H9 (cell line): ENCODE measurements around the gene MPL. TPM values are rescaled to one million over a fixed set of nuclear protein-coding genes. Genes with fewer than 3 reads are reported as not detected.

Experiments used
- DNase-seq: peaks from one replicate; pipeline ENCODE4 v3.0.0-alpha.2; 2017
- H2AFZ ChIP-seq: one replicate; pipeline ENCODE4 v1.6.1; 2013; ENCODE audit warnings: mild to moderate bottlenecking, low read length, control low read depth, moderate library complexity
- H2AK5ac ChIP-seq: 2 replicates; pipeline ENCODE4 v1.6.1; 2013; ENCODE audit warnings: low read length, control low read depth, mixed read lengths; ENCODE audit not compliant: insufficient read length
- H2BK120ac ChIP-seq: one replicate; pipeline ENCODE4 v1.6.1; 2013; ENCODE audit warnings: low read depth, mild to moderate bottlenecking, low read length, control low read depth, inconsistent platforms; ENCODE audit not compliant: poor library complexity, severe bottlenecking
- H2BK12ac ChIP-seq: 2 replicates; pipeline ENCODE4 v1.6.1; 2013; ENCODE audit warnings: low read length, control low read depth, mixed read lengths, low read depth; ENCODE audit not compliant: insufficient read length
- H2BK15ac ChIP-seq: 2 replicates; pipeline ENCODE4 v1.6.1; 2013; ENCODE audit warnings: low read depth, low read length, control low read depth
- H2BK20ac ChIP-seq: one replicate; pipeline ENCODE4 v1.6.1; 2013; ENCODE audit warnings: low read depth, mild to moderate bottlenecking, low read length, control low read depth, inconsistent platforms; ENCODE audit not compliant: poor library complexity, severe bottlenecking
- H2BK5ac ChIP-seq: 2 replicates; pipeline ENCODE4 v1.6.1; 2013; ENCODE audit warnings: low read length, control low read depth, mixed read lengths; ENCODE audit not compliant: insufficient read length
- H3K14ac ChIP-seq: 2 replicates; pipeline ENCODE4 v1.6.1; 2013; ENCODE audit warnings: low read length, control low read depth; ENCODE audit not compliant: insufficient read depth
- H3K18ac ChIP-seq: 2 replicates; pipeline ENCODE4 v1.6.1; 2013; ENCODE audit warnings: low read depth, mild to moderate bottlenecking, mixed read lengths, low read length, control low read depth; ENCODE audit not compliant: insufficient read length
- H3K23ac ChIP-seq: 2 replicates; pipeline ENCODE4 v1.6.1; 2013; ENCODE audit warnings: low read length, control low read depth, mixed read lengths, low read depth; ENCODE audit not compliant: insufficient read length
- H3K23me2 ChIP-seq: 2 replicates; pipeline ENCODE4 v1.6.1; 2013; ENCODE audit warnings: low read depth, mild to moderate bottlenecking, mixed read lengths, low read length, control low read depth; ENCODE audit not compliant: insufficient read length, poor library complexity, severe bottlenecking
- H3K27ac ChIP-seq: 2 replicates; pipeline ENCODE4 v1.5.1; 2013; ENCODE audit warnings: low read length, control low read depth, mixed read lengths, low read depth; ENCODE audit not compliant: insufficient read length
- H3K27me3 ChIP-seq: 2 replicates; pipeline ENCODE4 v1.6.1; 2013; ENCODE audit warnings: low read length, control low read depth, inconsistent platforms; ENCODE audit not compliant: insufficient read depth
- H3K4ac ChIP-seq: 2 replicates; pipeline ENCODE4 v1.6.1; 2013; ENCODE audit warnings: low read depth, mild to moderate bottlenecking, control low read depth, inconsistent platforms, low read length, moderate library complexity
- H3K4me1 ChIP-seq: 2 replicates; pipeline ENCODE4 v1.6.1; 2013; ENCODE audit warnings: low read length, control low read depth, inconsistent platforms; ENCODE audit not compliant: insufficient read depth
- H3K4me2 ChIP-seq: 2 replicates; pipeline ENCODE4 v1.6.1; 2013; ENCODE audit warnings: low read length, control low read depth, mixed read lengths; ENCODE audit not compliant: insufficient read length, insufficient read depth
- H3K56ac ChIP-seq: 2 replicates; pipeline ENCODE4 v1.6.1; 2013; ENCODE audit warnings: low read depth, mild to moderate bottlenecking, mixed read lengths, low read length, control low read depth; ENCODE audit not compliant: insufficient read length
- H3K79me1 ChIP-seq: 2 replicates; pipeline ENCODE4 v1.6.1; 2013; ENCODE audit warnings: low read depth, mild to moderate bottlenecking, moderate library complexity, low read length, control low read depth, inconsistent platforms; ENCODE audit not compliant: insufficient read depth, poor library complexity, severe bottlenecking
- H3K79me2 ChIP-seq: 2 replicates; pipeline ENCODE4 v1.6.1; 2013; ENCODE audit warnings: low read length, control low read depth, inconsistent platforms; ENCODE audit not compliant: insufficient read depth
- H3K9ac ChIP-seq: 2 replicates; pipeline ENCODE4 v1.6.1; 2013; ENCODE audit warnings: low read length, control low read depth, mixed read lengths; ENCODE audit not compliant: insufficient read length; ENCODE audit errors: extremely low read depth
- H3K9me3 ChIP-seq: one replicate; pipeline ENCODE4 v1.6.1; 2013; ENCODE audit warnings: low read depth, low read length, inconsistent platforms; ENCODE audit not compliant: control insufficient read depth
- H3T11ph ChIP-seq: one replicate; pipeline ENCODE4 v1.6.1; 2013; ENCODE audit warnings: mild to moderate bottlenecking, low read length, control low read depth, inconsistent platforms
- H4K20me1 ChIP-seq: one replicate; pipeline ENCODE4 v1.6.1; 2013; ENCODE audit not compliant: control insufficient read depth, insufficient read length, insufficient read depth
- H4K5ac ChIP-seq: 2 replicates; pipeline ENCODE4 v1.6.1; 2013; ENCODE audit warnings: low read depth, mild to moderate bottlenecking, mixed read lengths, low read length, control low read depth; ENCODE audit not compliant: insufficient read length
- H4K8ac ChIP-seq: replicated peaks from 2 replicates; pipeline ENCODE4 v1.6.1; 2013; ENCODE audit warnings: low read length, control low read depth, mixed read lengths, low read depth; ENCODE audit not compliant: insufficient read length
- H4K91ac ChIP-seq: 2 replicates; pipeline ENCODE4 v1.6.1; 2013; ENCODE audit warnings: low read depth, mild to moderate bottlenecking, moderate library complexity, mixed read lengths, low read length, control low read depth; ENCODE audit not compliant: insufficient read length
- H3K27ac Mint-ChIP-seq, 3 experiments: 2 replicates in 2 of 3; 3 replicates in 1 of 3; pipeline ENCODE4 v1.8.0; 2020 to 2021; ENCODE audit warnings: mixed read lengths in 3 of 3, mild to moderate bottlenecking in 1 of 3, moderate library complexity in 1 of 3
- H3K27me3 Mint-ChIP-seq: 2 replicates; pipeline ENCODE4 v1.8.0; 2021; ENCODE audit warnings: low read depth, mild to moderate bottlenecking, moderate library complexity, mixed read lengths
- H3K36me3 Mint-ChIP-seq, 3 experiments: 2 replicates in 2 of 3; 3 replicates in 1 of 3; pipeline ENCODE4 v1.8.0; 2020 to 2021; ENCODE audit warnings: low read depth in 3 of 3, mixed read lengths in 3 of 3; ENCODE audit not compliant: insufficient read depth in 1 of 3
- H3K4me1 Mint-ChIP-seq, 2 experiments: 2 replicates each; pipeline ENCODE4 v1.8.0; 2020; ENCODE audit warnings: mixed read lengths in 2 of 2
- H3K4me3 Mint-ChIP-seq, 2 experiments: 2 replicates in 1 of 2; 3 replicates in 1 of 2; pipeline ENCODE4 v1.8.0; 2020 to 2021; ENCODE audit warnings: mild to moderate bottlenecking in 2 of 2, mixed read lengths in 2 of 2, moderate library complexity in 1 of 2
- H3K9me3 Mint-ChIP-seq, 2 experiments: 2 replicates in 1 of 2; 3 replicates in 1 of 2; pipeline ENCODE4 v1.8.0; 2020; ENCODE audit warnings: mild to moderate bottlenecking in 2 of 2, mixed read lengths in 2 of 2, moderate library complexity in 1 of 2
- CTCF ChIP-seq: fragments of 200-600 bp; sonication (generic); conservative IDR thresholded peaks from 3 replicates; pipeline ENCODE4 v1.8.0; 2021; ENCODE audit warnings: antibody characterized with exemption, mild to moderate bottlenecking
- WGBS: extraction: QIAGEN DNeasy Blood & Tissue Kit; methylation state at CpG from one replicate; pipeline ENCODE4 v1.1.7; 2013; ENCODE audit warnings: missing lambda C conversion rate, low lambda C conversion rate, mixed read lengths; ENCODE audit not compliant: insufficient read length; ENCODE audit errors: extremely low coverage; 5-methylcytosine and 5-hydroxymethylcytosine counted together
- microRNA-seq: library from miRNA; unstranded; fragments of <30 nt; microRNA quantifications from one replicate; pipeline ENCODE4, GENCODE V29; 2020; ENCODE audit warnings: borderline microRNAs expressed
- total RNA-seq: library from RNA; stranded (reverse); gene quantifications from 2 replicates; pipeline ENCODE4 v1.2.1, GENCODE V29; 2021

Gene MPL
- total RNA-seq, 1 experiment from 2014 or later = not detected

GRCh38 chr1:43402089-43402865 is 64.7 kb downstream of the MPL start:
- peak overlapping the region in 1 of 3 experiments; percentile 5; a peak in 1 of 7 replicates for H3K27ac Mint-ChIP-seq

More at GRCh38 chr1:43402089-43402865, 64.7 kb downstream of the MPL start:
- Histone ChIP-seq H2AFZ (no peak overlapping the region), H4K8ac (no peak overlapping the region), H2BK120ac (no peak overlapping the region), H3K18ac (no peak overlapping the region), H2AK5ac (no peak overlapping the region), H3K14ac (no peak overlapping the region), H3K4me2 (no peak overlapping the region), H3K4ac (no peak overlapping the region), H2BK15ac (no peak overlapping the region), H2BK5ac (no peak overlapping the region), H4K91ac (no peak overlapping the region), H3K4me1 (no peaks in the 10 kb centered on the region), H3K79me1 (no peaks in the 10 kb centered on the region), H3K56ac (no peak overlapping the region), H3K9ac (peak overlapping the region; percentile 11), H3K23me2 (no peaks in the 10 kb centered on the region), H3K23ac (no peak overlapping the region), H3K27me3 (no peaks in the 10 kb centered on the region), H2BK20ac (no peak overlapping the region), H3K79me2 (no peaks in the 10 kb centered on the region; the same call in 1 of the 2 replicates), H3T11ph (no peak overlapping the region), H3K9me3 (no peaks in the 10 kb centered on the region), H3K27ac (no peak overlapping the region), H4K5ac (no peak overlapping the region), H4K20me1 (no peaks in the 10 kb centered on the region), H2BK12ac (no peak overlapping the region)
- no peak for TF ChIP-seq CTCF
- no peaks in the 10 kb centered on the region for H3K27me3 Mint-ChIP-seq
- DNase-seq = no peak
- no CpG with 5 or more reads among the region's 6 CpGs for WGBS
- H3K4me1 Mint-ChIP-seq = no peaks in the 10 kb centered on the region
- H3K36me3 Mint-ChIP-seq = peaks cover 4 to 33% (median 28%) of the 10 kb centered on the region in 3 experiments; a peak in 6 of 7 replicates
- H3K4me3 Mint-ChIP-seq = no peak overlapping the region
- H3K9me3 Mint-ChIP-seq = no peaks in the 10 kb centered on the region

Small RNA genes within 50 kb of the gene (microRNA-seq; reads per million reads assigned to microRNA genes)
- not detected for gene MIR6734

Other genes starting within 250 kb of the MPL start
- 84.3 and 84.7 TPM in 2 replicates for gene EBNA1BP2, start 165.5 kb upstream of the MPL start, total RNA-seq
- 0.11 and 0.33 TPM in 2 replicates for gene CFAP57, start 165.5 kb upstream of the MPL start, total RNA-seq
- gene TMEM125, start 67.8 kb upstream of the MPL start, total RNA-seq = 19.1 and 19.6 TPM in 2 replicates
- 5.9 and 6.3 TPM in 2 replicates for gene C1orf210, start 52.2 kb upstream of the MPL start, total RNA-seq
- 0.64 and 1.2 TPM in 2 replicates for gene TIE1, start 36.8 kb upstream of the MPL start, total RNA-seq
- 246 and 251 TPM in 2 replicates for gene CDC20, start 21.2 kb downstream of the MPL start, total RNA-seq
- 20.7 and 21.6 TPM in 2 replicates for gene ELOVL1, start 30.2 kb downstream of the MPL start, total RNA-seq
- gene MED8, start 52.0 kb downstream of the MPL start, total RNA-seq = 19.1 and 23.0 TPM in 2 replicates
- gene SZT2, start 52.1 kb downstream of the MPL start, total RNA-seq = 14.8 and 16.8 TPM in 2 replicates
- gene HYI, start 116.1 kb downstream of the MPL start, total RNA-seq = 15.1 and 16.1 TPM in 2 replicates
- gene PTPRF, start 193.1 kb downstream of the MPL start, total RNA-seq = 192 and 193 TPM in 2 replicates